T-helper 17 cell (primary cell): ENCODE data around the gene PLEKHA6. TPM values are rescaled to one million over a fixed set of nuclear protein-coding genes. Genes with fewer than 3 reads are reported as not detected.

ENCODE experiments used
- ATAC-seq: fragments of 150-1000 bp; cut with Tn5 transposase; 2 replicates; pipeline ENCODE4 v1.10.0; 2021; ENCODE audit warnings: mild to moderate bottlenecking, moderate library complexity
- DNase-seq, 3 donors: peaks; one replicate each; pipeline versions ENCODE4 v3.0.0 to v3.0.0-alpha.2; 2020 to 2021
- H3K9me3 ChIP-seq: one replicate; pipeline ENCODE4 v1.7.0; 2013; ENCODE audit warnings: low read length, mild to moderate bottlenecking; ENCODE audit not compliant: control insufficient read depth, poor library complexity, severe bottlenecking
- H3K27ac Mint-ChIP-seq: one replicate; pipeline ENCODE4 v1.8.0; 2022; ENCODE audit warnings: mild to moderate bottlenecking, moderate library complexity, mixed read lengths
- H3K27me3 Mint-ChIP-seq: one replicate; pipeline ENCODE4 v1.8.0; 2022; ENCODE audit warnings: mixed read lengths
- H3K36me3 Mint-ChIP-seq: one replicate; pipeline ENCODE4 v1.8.0; 2022; ENCODE audit warnings: low read depth, mixed read lengths
- H3K4me1 Mint-ChIP-seq: one replicate; pipeline ENCODE4 v1.8.0; 2022; ENCODE audit warnings: mild to moderate bottlenecking, mixed read lengths
- H3K4me3 Mint-ChIP-seq: one replicate; pipeline ENCODE4 v1.8.0; 2022; ENCODE audit warnings: mild to moderate bottlenecking, moderate library complexity, mixed read lengths
- total RNA-seq, 4 donors: library from RNA in 2 of 4; stranded (reverse) in 2 of 4; gene quantifications; one replicate each; pipeline ENCODE4 v1.2.3 and lab custom pipeline; 2022 to 2026

PLEKHA6 gene
- under 1 TPM; 0.47 to 0.50 TPM for total RNA-seq
- total RNA-seq (lab: John Stamatoyannopoulos, UW), result 0.70 to 1.9 reads per million in 2 donors

DNA sequence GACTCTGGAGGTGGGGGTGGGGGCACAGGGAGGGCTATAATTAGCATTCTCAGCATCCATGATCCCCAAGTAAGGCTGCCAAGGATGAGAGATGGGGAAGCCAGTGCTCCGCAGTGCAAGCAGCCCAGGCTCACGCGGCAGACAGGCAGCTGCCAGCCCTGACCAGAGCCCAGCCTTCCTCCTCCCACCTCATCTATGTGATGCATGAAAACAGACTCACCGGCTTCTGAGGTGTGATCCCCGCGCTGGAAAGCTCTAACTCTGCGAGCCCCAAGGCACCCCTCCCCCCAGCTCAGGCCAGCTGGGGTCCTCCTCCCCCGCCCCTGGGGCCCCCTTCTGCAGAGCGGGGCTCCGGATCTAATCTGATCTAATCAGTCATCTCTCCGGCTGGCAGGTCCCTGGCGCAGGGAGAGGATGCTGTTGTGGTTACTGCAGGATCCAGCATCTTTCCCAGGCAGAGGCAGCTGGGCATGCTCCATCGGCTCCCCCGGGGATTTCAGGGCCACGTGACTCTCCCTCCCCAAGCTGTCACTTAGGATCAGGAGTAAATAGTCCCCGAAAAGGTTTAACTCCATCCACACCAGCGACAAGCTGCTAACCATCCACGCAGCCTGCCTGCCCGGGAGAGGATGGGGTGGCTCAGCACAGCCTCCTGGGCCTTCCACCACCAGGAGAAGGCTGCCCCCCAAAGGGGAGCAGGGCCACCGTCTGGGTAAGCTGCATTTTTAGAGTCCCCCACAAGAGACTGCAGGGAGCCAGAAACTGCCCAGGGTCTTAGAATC, at the start of gene PLEKHA6:
PLEKHA6 (minus strand) TSS at position 456 of the 782 bp plus-strand sequence. CDS start 86,202 bp downstream, outside the sequence.
- no peak within 1 kb of the TSS for H3K27ac Mint-ChIP-seq
- H3K9me3 ChIP-seq, result no peaks in the 10 kb centered on the region
- ATAC-seq, result no peak
- H3K4me1 Mint-ChIP-seq, result peaks cover 6% of the 10 kb centered on the region
- H3K27me3 Mint-ChIP-seq, result peaks cover 21% of the 10 kb centered on the region
- no peaks in the 10 kb centered on the region for H3K36me3 Mint-ChIP-seq
- DNase-seq, result no peak
- H3K4me3 Mint-ChIP-seq, result no peak within 1 kb of the TSS

DNA sequence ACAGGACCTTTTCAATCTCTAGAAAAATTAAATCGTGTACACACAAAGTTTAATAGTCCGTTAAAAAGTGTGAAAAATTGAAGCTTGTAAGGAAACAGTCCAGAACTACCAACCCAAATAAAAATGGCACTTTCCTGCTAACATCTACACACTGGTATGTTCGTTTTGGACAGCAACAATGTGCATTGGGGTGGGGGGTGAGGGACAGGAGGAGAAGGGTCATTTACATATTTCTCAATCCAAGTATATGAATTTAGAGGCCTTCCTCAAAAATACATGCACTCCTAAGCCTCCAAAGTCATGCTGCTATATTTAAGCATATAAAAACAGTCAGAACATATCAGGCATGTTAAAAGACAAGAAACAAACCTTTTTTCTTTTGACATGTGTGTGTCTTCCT, 49.4 kb upstream of the PLEKHA6 start:
- no peaks in the 10 kb centered on the region for H3K9me3 ChIP-seq
- DNase-seq (no peak), ATAC-seq (no peak)
- peak overlapping the region; percentile 100 for H3K27ac Mint-ChIP-seq
- H3K4me3 Mint-ChIP-seq, result peak overlapping the region; percentile 97
- H3K36me3 Mint-ChIP-seq, result peaks cover 5% of the 10 kb centered on the region
- H3K4me1 Mint-ChIP-seq, result peaks cover 16% of the 10 kb centered on the region
- no peaks in the 10 kb centered on the region for H3K27me3 Mint-ChIP-seq

- peak overlapping the region; percentile 100 for H3K27ac Mint-ChIP-seq
- H3K4me1 Mint-ChIP-seq, result peaks cover 21% of the 10 kb centered on the region
- no peaks in the 10 kb centered on the region for H3K9me3 ChIP-seq
- no peak for DNase-seq
- ATAC-seq, result no peak
- no peaks in the 10 kb centered on the region for H3K27me3 Mint-ChIP-seq
- H3K4me3 Mint-ChIP-seq, result peak overlapping the region; percentile 97
- H3K36me3 Mint-ChIP-seq, result peaks cover 5% of the 10 kb centered on the region
Observed at GRCh38 chr1:204408602-204409001, 48.9 kb upstream of the PLEKHA6 start.

DNA sequence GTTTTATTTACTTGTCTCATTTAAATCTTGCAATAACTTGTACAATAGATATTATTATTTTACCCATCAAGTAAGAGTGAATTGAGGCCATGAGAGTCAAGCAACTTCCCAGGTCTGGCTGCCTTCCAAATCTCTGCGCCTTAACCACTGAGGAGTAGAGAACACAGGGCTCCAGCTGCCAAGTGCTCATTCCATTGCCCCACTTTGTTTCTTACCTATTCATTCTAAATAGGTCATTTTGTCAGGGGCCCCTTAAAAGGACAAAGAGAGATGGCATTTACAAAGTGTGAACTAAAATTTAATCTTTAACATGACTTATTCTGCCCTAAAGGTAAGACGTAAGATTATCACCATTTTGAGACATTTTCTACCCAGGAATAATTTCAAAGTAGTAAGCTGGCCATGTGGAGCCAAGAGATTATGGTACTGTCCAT, 48.4 kb upstream of the PLEKHA6 start:
- H3K9me3 ChIP-seq, result no peaks in the 10 kb centered on the region
- H3K36me3 Mint-ChIP-seq, result peaks cover 5% of the 10 kb centered on the region
- H3K27ac Mint-ChIP-seq, result peak overlapping the region; percentile 100
- peaks cover 21% of the 10 kb centered on the region for H3K4me1 Mint-ChIP-seq
- DNase-seq (no peak), ATAC-seq (no peak)
- peak overlapping the region; percentile 97 for H3K4me3 Mint-ChIP-seq
- H3K27me3 Mint-ChIP-seq, result no peaks in the 10 kb centered on the region

GRCh38 chr1:204407295-204407971, 47.7 kb upstream of the PLEKHA6 start:
- Mint-ChIP-seq H3K27ac (peak overlapping the region; percentile 100), H3K4me3 (peak overlapping the region; percentile 97), H3K4me1 (peaks cover 17% of the 10 kb centered on the region), H3K36me3 (peaks cover 5% of the 10 kb centered on the region), H3K27me3 (no peaks in the 10 kb centered on the region)
- ATAC-seq (no peak), DNase-seq (no peak)
- no peaks in the 10 kb centered on the region for H3K9me3 ChIP-seq

GRCh38 chr1:204406621-204407020, 46.9 kb upstream of the PLEKHA6 start:
- Mint-ChIP-seq H3K36me3 (peaks cover 5% of the 10 kb centered on the region), H3K4me1 (peaks cover 17% of the 10 kb centered on the region), H3K27me3 (no peaks in the 10 kb centered on the region), H3K27ac (peak overlapping the region; percentile 100), H3K4me3 (peak overlapping the region; percentile 73)
- H3K9me3 ChIP-seq, result no peaks in the 10 kb centered on the region
- DNase-seq (no peak), ATAC-seq (no peak)

DNA sequence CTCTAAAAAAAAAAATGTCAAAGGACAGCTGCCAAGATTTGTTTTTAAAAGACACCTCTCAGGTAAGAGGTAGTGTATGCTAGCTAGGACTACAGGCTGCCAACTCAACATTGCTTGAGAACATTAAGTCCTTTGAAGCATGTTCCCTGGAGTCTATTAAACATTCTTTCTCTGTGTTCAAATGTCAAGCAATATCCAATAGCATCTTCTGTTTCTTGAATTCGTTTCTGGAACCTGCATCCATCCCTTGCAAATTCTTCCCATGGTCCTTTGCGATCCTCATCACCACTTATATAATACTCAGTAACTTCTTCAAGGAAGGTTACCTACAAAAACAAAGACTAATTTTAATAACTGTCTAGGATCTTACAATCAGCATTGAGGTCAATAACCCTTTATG, 46.3 kb upstream of the PLEKHA6 start:
- H3K4me1 Mint-ChIP-seq, result peaks cover 18% of the 10 kb centered on the region

GRCh38 chr1:204404629-204405028, 44.9 kb upstream of the PLEKHA6 start:
- H3K9me3 ChIP-seq, result no peaks in the 10 kb centered on the region
- Mint-ChIP-seq H3K4me3 (no peak overlapping the region), H3K27ac (peak overlapping the region; percentile 37), H3K4me1 (peaks cover 16% of the 10 kb centered on the region), H3K36me3 (peaks cover 10% of the 10 kb centered on the region), H3K27me3 (no peaks in the 10 kb centered on the region)
- ATAC-seq (no peak), DNase-seq (no peak)

More for the DNA sequence above, 46.3 kb upstream of the PLEKHA6 start:
- H3K4me3 Mint-ChIP-seq, result peak overlapping the region; percentile 73
- no peaks in the 10 kb centered on the region for H3K9me3 ChIP-seq
- no peak for DNase-seq
- peaks cover 6% of the 10 kb centered on the region for H3K36me3 Mint-ChIP-seq
- H3K27ac Mint-ChIP-seq, result peak overlapping the region; percentile 100
- ATAC-seq, result peak; percentile 3
- H3K27me3 Mint-ChIP-seq, result no peaks in the 10 kb centered on the region

GRCh38 chr1:204402391-204402790, 42.7 kb upstream of the PLEKHA6 start:
- peaks cover 20% of the 10 kb centered on the region for H3K4me1 Mint-ChIP-seq
- no peak for ATAC-seq
- H3K36me3 Mint-ChIP-seq, result peaks cover 7% of the 10 kb centered on the region
- no peaks in the 10 kb centered on the region for H3K9me3 ChIP-seq
- peak overlapping the region; percentile 47 for H3K27ac Mint-ChIP-seq
- no peaks in the 10 kb centered on the region for H3K27me3 Mint-ChIP-seq
- no peak for DNase-seq
- H3K4me3 Mint-ChIP-seq, result peak overlapping the region; percentile 36

GRCh38 chr1:204401730-204402129, 42.0 kb upstream of the PLEKHA6 start:
- Mint-ChIP-seq H3K36me3 (peaks cover 7% of the 10 kb centered on the region), H3K27me3 (no peaks in the 10 kb centered on the region), H3K4me3 (no peak overlapping the region), H3K27ac (peak overlapping the region; percentile 47), H3K4me1 (peaks cover 20% of the 10 kb centered on the region)
- ATAC-seq (no peak), DNase-seq (no peak)
- no peaks in the 10 kb centered on the region for H3K9me3 ChIP-seq

DNA sequence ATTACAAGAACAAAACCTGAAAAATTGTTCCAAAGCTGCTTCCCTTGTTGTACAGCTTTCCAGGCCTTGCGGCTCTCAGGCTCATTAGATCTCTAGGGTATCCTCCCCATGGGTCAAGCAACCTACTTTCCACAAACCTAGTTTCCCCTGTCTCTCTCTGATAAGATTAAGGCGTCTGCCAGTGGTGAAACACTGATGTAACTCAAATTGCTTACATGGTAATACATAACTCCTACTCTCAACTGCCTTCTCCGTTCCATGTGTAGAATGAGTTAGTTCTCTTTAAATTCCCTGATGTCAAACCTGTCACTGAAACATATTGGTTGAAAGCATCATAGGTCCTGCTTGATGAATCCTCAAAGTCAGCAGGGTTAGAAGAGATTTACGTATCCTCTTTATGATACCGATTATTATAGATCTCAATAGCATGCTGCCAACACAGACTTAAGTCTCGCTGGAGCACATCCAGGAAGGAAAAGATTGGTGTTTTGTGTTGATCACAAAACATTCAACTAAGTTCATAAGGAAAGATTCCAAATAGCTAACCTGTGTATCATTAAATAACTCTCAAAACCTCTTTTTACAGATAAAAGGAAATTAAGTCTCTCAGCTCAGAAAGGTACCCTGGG, 41.3 kb upstream of the PLEKHA6 start:
- Mint-ChIP-seq H3K27me3 (no peaks in the 10 kb centered on the region), H3K4me3 (no peak overlapping the region), H3K4me1 (peaks cover 18% of the 10 kb centered on the region), H3K27ac (peak overlapping the region; percentile 47), H3K36me3 (peaks cover 7% of the 10 kb centered on the region)
- no peaks in the 10 kb centered on the region for H3K9me3 ChIP-seq
- no peak for DNase-seq
- ATAC-seq, result no peak

DNA sequence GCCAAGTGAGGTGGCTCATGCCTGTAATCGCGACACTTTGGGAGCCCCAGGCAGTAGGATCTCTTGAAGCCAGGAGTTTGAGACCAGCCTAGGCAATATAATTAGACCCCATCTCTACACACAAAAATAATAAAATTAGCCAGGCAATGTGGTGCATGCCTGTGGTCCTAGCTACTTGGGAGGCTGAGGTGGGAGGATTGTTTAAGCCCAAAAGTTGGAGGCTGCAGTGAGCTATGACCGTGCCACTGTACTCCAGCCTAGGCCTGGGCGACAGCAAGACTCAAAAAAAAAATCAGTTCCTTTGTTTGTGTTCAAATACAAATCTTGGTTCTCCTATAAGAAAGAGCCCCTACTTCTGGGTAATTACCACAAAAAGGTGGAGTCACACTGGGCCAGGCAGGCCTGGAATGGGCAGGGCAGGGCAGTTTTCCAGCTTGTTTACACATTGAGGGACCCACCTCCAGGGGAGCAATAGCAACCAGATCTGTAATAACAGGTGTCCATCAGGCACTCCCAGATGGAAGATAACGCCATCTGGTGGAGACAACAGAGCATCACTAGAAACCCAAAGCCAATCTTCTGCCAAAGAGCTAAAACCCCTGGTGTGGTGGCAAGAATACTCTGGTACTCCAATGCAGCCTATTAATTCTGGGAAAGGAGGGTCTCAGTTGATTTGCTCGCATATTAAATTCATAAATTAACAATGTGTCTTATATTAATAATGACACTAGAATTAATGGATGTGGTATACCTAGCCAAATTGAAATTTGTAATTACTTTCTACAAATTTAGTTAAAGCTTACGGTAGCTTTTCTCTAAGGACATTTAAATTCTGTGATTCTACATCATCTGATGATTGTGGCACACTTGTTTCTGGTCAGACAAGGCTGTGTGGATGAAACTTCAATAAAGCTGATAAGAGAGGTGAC, 38.7 kb upstream of the PLEKHA6 start:
- H3K4me3 Mint-ChIP-seq, result no peak overlapping the region
- peaks cover 7% of the 10 kb centered on the region for H3K36me3 Mint-ChIP-seq
- ATAC-seq, result peak; percentile 87
- H3K4me1 Mint-ChIP-seq, result peaks cover 13% of the 10 kb centered on the region
- H3K27ac Mint-ChIP-seq, result peak overlapping the region; percentile 83
- no peaks in the 10 kb centered on the region for H3K9me3 ChIP-seq
- DNase-seq, result peak in 2 of 3 donors; percentile 13 to 38
- no peaks in the 10 kb centered on the region for H3K27me3 Mint-ChIP-seq
